ENCODE results near the gene KCNH6. TPM values are rescaled to one million over a fixed set of nuclear protein-coding genes. Genes with fewer than 3 reads are reported as not detected.

KCNH6 gene
- total RNA-seq, 2 experiments from 2014 or later, result not detected

GRCh38 chr17:63587770-63588169 lies 64.6 kb downstream of the KCNH6 start:
- H3K4me3 Mint-ChIP-seq, result no peak overlapping the region
- H3K36me3 Mint-ChIP-seq (ENCODE audit: low read depth), result peaks cover 82% of the 10 kb centered on the region
- H3K27me3 Mint-ChIP-seq, result no peaks in the 10 kb centered on the region

DNA sequence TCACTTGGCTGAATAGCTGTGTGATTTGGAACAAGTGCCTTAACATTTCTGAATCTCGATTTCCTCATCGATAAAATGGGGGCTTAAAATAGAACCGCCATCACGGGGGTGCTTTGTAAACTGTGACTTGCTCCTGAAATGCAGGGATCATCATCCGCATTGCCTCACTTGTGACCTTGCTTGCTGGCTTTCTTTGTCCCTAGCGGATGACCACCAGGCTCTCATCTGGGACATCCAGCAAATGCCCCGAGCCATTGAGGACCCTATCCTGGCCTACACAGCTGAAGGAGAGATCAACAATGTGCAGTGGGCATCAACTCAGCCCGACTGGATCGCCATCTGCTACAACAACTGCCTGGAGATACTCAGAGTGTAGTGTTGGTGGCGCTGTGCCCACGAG lies 65.6 kb downstream of the KCNH6 start:
- Histone ChIP-seq H3K27me3 (ENCODE audit: control insufficient read depth in 1 of 2, insufficient read depth in 2 of 2, low read length in 2 of 2) (no peaks in the 10 kb centered on the region), H3K9me3 (ENCODE audit: control insufficient read depth in 1 of 2, insufficient read depth in 1 of 2, low read length in 2 of 2) (no peaks in the 10 kb centered on the region), H3K27ac (ENCODE audit: low read depth in 1 of 2, low read length in 2 of 2) (no peak overlapping the region), H3K4me1 (ENCODE audit: insufficient read depth, low read length) (peaks cover 18% of the 10 kb centered on the region), H3K4me3 (ENCODE audit: low read length) (no peak overlapping the region), H3K36me3 (ENCODE audit: insufficient read depth, low read length) (peaks cover 78% of the 10 kb centered on the region)
- Mint-ChIP-seq H3K36me3 (ENCODE audit: low read depth) (peaks cover 75% of the 10 kb centered on the region), H3K27me3 (no peaks in the 10 kb centered on the region), H3K4me1 (ENCODE audit: low read depth) (peaks cover 16% of the 10 kb centered on the region), H3K9me3 (no peaks in the 10 kb centered on the region), H3K4me3 (no peak overlapping the region), H3K27ac (peak overlapping the region; percentile 44)
- POLR2A ChIA-PET, result no interaction called here
- no peak for DNase-seq
- TF ChIP-seq CTCF (IDR thresholded peaks at IDR 0.05), result no peak
- CTCF ChIA-PET, result no interaction called here
- intact Hi-C loops (cut with DNase I, micrococcal nuclease), result no loop called here
- ATAC-seq (ENCODE audit: poor library complexity), result no peak

More at GRCh38 chr17:63587770-63588169, 64.6 kb downstream of the KCNH6 start:
- Mint-ChIP-seq H3K9me3 (no peaks in the 10 kb centered on the region), H3K4me1 (ENCODE audit: low read depth) (peaks cover 24% of the 10 kb centered on the region), H3K27ac (no peak overlapping the region)
- DNase-seq (no peak), ATAC-seq (ENCODE audit: poor library complexity) (no peak)
- CTCF ChIA-PET, result no interaction called here
- no peak overlapping the region for H3K4me3 ChIP-seq (ENCODE audit: low read length)
- intact Hi-C loops (cut with DNase I, micrococcal nuclease), result no loop called here
- no peak for TF ChIP-seq CTCF (IDR thresholded peaks at IDR 0.05)
- H3K4me1 ChIP-seq (ENCODE audit: insufficient read depth, low read length), result peaks cover 18% of the 10 kb centered on the region
- H3K27me3 ChIP-seq (ENCODE audit: control insufficient read depth in 1 of 2, insufficient read depth in 2 of 2, low read length in 2 of 2), result no peaks in the 10 kb centered on the region
- H3K36me3 ChIP-seq (ENCODE audit: insufficient read depth, low read length), result peaks cover 82% of the 10 kb centered on the region
- no peaks in the 10 kb centered on the region for H3K9me3 ChIP-seq (ENCODE audit: control insufficient read depth in 1 of 2, insufficient read depth in 1 of 2, low read length in 2 of 2)
- no peak overlapping the region for H3K27ac ChIP-seq (ENCODE audit: low read depth in 1 of 2, low read length in 2 of 2)
- POLR2A ChIA-PET, result interaction anchor here (0.6 kb wide), 1 partner anchor 32 kb away, joined by 4 read pairs; no protein-coding TSS in a partner anchor

DNA sequence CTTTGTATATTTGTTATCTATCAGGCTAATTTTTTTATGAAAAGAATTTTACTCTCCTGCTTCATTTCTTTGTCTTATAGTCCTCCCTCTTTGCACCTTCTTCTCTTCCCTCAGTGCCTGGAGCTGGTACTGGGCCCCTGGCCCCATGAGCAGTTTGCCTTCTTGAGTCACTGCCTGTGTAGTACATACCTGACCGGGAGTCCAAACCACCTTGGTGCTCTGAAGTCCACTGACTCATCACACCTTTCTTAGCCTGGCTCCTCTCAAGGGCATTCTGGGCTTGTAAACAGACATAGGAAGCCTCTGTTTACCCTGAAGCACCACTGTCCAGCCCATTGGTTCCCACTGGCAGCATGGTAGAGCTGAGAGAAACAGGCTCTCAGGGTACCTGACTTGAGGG lies 66.5 kb downstream of the KCNH6 start:
- Histone ChIP-seq H3K27me3 (ENCODE audit: control insufficient read depth in 1 of 2, insufficient read depth in 2 of 2, low read length in 2 of 2) (no peaks in the 10 kb centered on the region), H3K27ac (ENCODE audit: low read depth in 1 of 2, low read length in 2 of 2) (no peak overlapping the region), H3K4me1 (ENCODE audit: insufficient read depth, low read length) (peaks cover 12% of the 10 kb centered on the region), H3K36me3 (ENCODE audit: insufficient read depth, low read length) (peaks cover 78% of the 10 kb centered on the region), H3K9me3 (ENCODE audit: control insufficient read depth in 1 of 2, insufficient read depth in 1 of 2, low read length in 2 of 2) (no peaks in the 10 kb centered on the region), H3K4me3 (ENCODE audit: low read length) (no peak overlapping the region)
- no peak for DNase-seq
- Mint-ChIP-seq H3K9me3 (no peaks in the 10 kb centered on the region), H3K27me3 (no peaks in the 10 kb centered on the region), H3K27ac (no peak overlapping the region), H3K36me3 (ENCODE audit: low read depth) (peaks cover 70% of the 10 kb centered on the region), H3K4me1 (ENCODE audit: low read depth) (peaks cover 15% of the 10 kb centered on the region), H3K4me3 (no peak overlapping the region)
- POLR2A ChIA-PET, result interaction anchor here (0.6 kb wide), 1 partner anchor 260 kb away, joined by 3 read pairs; no protein-coding TSS in a partner anchor
- CTCF ChIA-PET, result no interaction called here
- TF ChIP-seq CTCF (IDR thresholded peaks at IDR 0.05), result no peak
- no peak for ATAC-seq (ENCODE audit: poor library complexity)
- intact Hi-C loops (cut with DNase I, micrococcal nuclease), result no loop called here

All from CD4-positive, alpha-beta T cell (primary cell).